ENCODE measurements around the gene MAG.

Gene MAG

GRCh38 chr19:35347930-35348298 is 56.0 kb downstream of the MAG start:
- Histone ChIP-seq H3K9ac (ENCODE audit: low read depth, low read length, poor library complexity, severe bottlenecking) (peak overlapping the region; percentile 57), H3K27me3 (ENCODE audit: insufficient read depth, low read length, poor library complexity, severe bottlenecking) (no peaks in the 10 kb centered on the region), H3K9me3 (ENCODE audit: insufficient read depth, low read depth, low read length) (no peaks in the 10 kb centered on the region), H3K36me3 (ENCODE audit: insufficient read depth, low read length) (no peaks in the 10 kb centered on the region), H3K79me2 (ENCODE audit: insufficient read depth, low read length) (no peaks in the 10 kb centered on the region), H3F3A (ENCODE audit: low read depth) (no peaks in the 10 kb centered on the region), H3K9me2 (replicated peaks; ENCODE audit: low read depth, low read length) (no peaks in the 10 kb centered on the region), H3K4me2 (ENCODE audit: low read depth, low read length, poor library complexity, severe bottlenecking) (peak overlapping the region; percentile 69), H4K20me1 (ENCODE audit: insufficient read depth, low read length, poor library complexity, severe bottlenecking) (no peaks in the 10 kb centered on the region), H2AFZ (ENCODE audit: low read length) (no peak overlapping the region), H3K4me1 (ENCODE audit: insufficient read depth, low read length, poor library complexity, severe bottlenecking) (peaks cover 29% of the 10 kb centered on the region), H3K4me3 (ENCODE audit: low read length, poor library complexity, severe bottlenecking) (no peak overlapping the region)
- TF ChIP-seq EZH2phosphoT487 (IDR thresholded peaks at IDR 0.05; ENCODE audit: borderline replicate concordance): no peak
- TF ChIP-seq CTCF (conservative IDR thresholded peaks at IDR 0.05; ENCODE audit: low read length): no peak

GRCh38 chr19:35348911-35349611 is 57.1 kb downstream of the MAG start:
- no peak overlapping the region for H3K4me2 ChIP-seq (ENCODE audit: low read depth, low read length, poor library complexity, severe bottlenecking)
- no peaks in the 10 kb centered on the region for H3F3A ChIP-seq (ENCODE audit: low read depth)
- H4K20me1 ChIP-seq (ENCODE audit: insufficient read depth, low read length, poor library complexity, severe bottlenecking): no peaks in the 10 kb centered on the region
- H3K36me3 ChIP-seq (ENCODE audit: insufficient read depth, low read length): no peaks in the 10 kb centered on the region
- no peaks in the 10 kb centered on the region for H3K27me3 ChIP-seq (ENCODE audit: insufficient read depth, low read length, poor library complexity, severe bottlenecking)
- H3K9ac ChIP-seq (ENCODE audit: low read depth, low read length, poor library complexity, severe bottlenecking): no peak overlapping the region
- no peaks in the 10 kb centered on the region for H3K9me2 ChIP-seq (replicated peaks; ENCODE audit: low read depth, low read length)
- TF ChIP-seq CTCF (conservative IDR thresholded peaks at IDR 0.05; ENCODE audit: low read length): no peak
- no peak for TF ChIP-seq EZH2phosphoT487 (IDR thresholded peaks at IDR 0.05; ENCODE audit: borderline replicate concordance)
- no peak overlapping the region for H2AFZ ChIP-seq (ENCODE audit: low read length)
- no peaks in the 10 kb centered on the region for H3K9me3 ChIP-seq (ENCODE audit: insufficient read depth, low read depth, low read length)
- H3K79me2 ChIP-seq (ENCODE audit: insufficient read depth, low read length): no peaks in the 10 kb centered on the region
- H3K4me3 ChIP-seq (ENCODE audit: low read length, poor library complexity, severe bottlenecking): no peak overlapping the region
- peaks cover 29% of the 10 kb centered on the region for H3K4me1 ChIP-seq (ENCODE audit: insufficient read depth, low read length, poor library complexity, severe bottlenecking)

- peaks cover 29% of the 10 kb centered on the region for H3K4me1 ChIP-seq (ENCODE audit: insufficient read depth, low read length, poor library complexity, severe bottlenecking)
- no peaks in the 10 kb centered on the region for H3K9me2 ChIP-seq (replicated peaks; ENCODE audit: low read depth, low read length)
- no peaks in the 10 kb centered on the region for H3K79me2 ChIP-seq (ENCODE audit: insufficient read depth, low read length)
- no peaks in the 10 kb centered on the region for H3F3A ChIP-seq (ENCODE audit: low read depth)
- H4K20me1 ChIP-seq (ENCODE audit: insufficient read depth, low read length, poor library complexity, severe bottlenecking): no peaks in the 10 kb centered on the region
- H3K27me3 ChIP-seq (ENCODE audit: insufficient read depth, low read length, poor library complexity, severe bottlenecking): no peaks in the 10 kb centered on the region
- H3K4me2 ChIP-seq (ENCODE audit: low read depth, low read length, poor library complexity, severe bottlenecking): no peak overlapping the region
- no peaks in the 10 kb centered on the region for H3K36me3 ChIP-seq (ENCODE audit: insufficient read depth, low read length)
- H2AFZ ChIP-seq (ENCODE audit: low read length): no peak overlapping the region
- H3K9me3 ChIP-seq (ENCODE audit: insufficient read depth, low read depth, low read length): no peaks in the 10 kb centered on the region
- no peak for TF ChIP-seq CTCF (conservative IDR thresholded peaks at IDR 0.05; ENCODE audit: low read length)
- TF ChIP-seq EZH2phosphoT487 (IDR thresholded peaks at IDR 0.05; ENCODE audit: borderline replicate concordance): no peak
- no peak overlapping the region for H3K9ac ChIP-seq (ENCODE audit: low read depth, low read length, poor library complexity, severe bottlenecking)
- H3K4me3 ChIP-seq (ENCODE audit: low read length, poor library complexity, severe bottlenecking): no peak overlapping the region
Measured at GRCh38 chr19:35349614-35350521, 57.9 kb downstream of the MAG start.
